H9 (cell line): ENCODE measurements around the gene NTN3. TPM values are rescaled to one million over a fixed set of nuclear protein-coding genes. Genes with fewer than 3 reads are reported as not detected.

Experiments used
- DNase-seq: peaks from one replicate; pipeline ENCODE4 v3.0.0-alpha.2; 2017
- H2AFZ ChIP-seq: one replicate; pipeline ENCODE4 v1.6.1; 2013; ENCODE audit warnings: mild to moderate bottlenecking, low read length, control low read depth, moderate library complexity
- H2AK5ac ChIP-seq: 2 replicates; pipeline ENCODE4 v1.6.1; 2013; ENCODE audit warnings: low read length, control low read depth, mixed read lengths; ENCODE audit not compliant: insufficient read length
- H2BK120ac ChIP-seq: one replicate; pipeline ENCODE4 v1.6.1; 2013; ENCODE audit warnings: low read depth, mild to moderate bottlenecking, low read length, control low read depth, inconsistent platforms; ENCODE audit not compliant: poor library complexity, severe bottlenecking
- H2BK12ac ChIP-seq: 2 replicates; pipeline ENCODE4 v1.6.1; 2013; ENCODE audit warnings: low read length, control low read depth, mixed read lengths, low read depth; ENCODE audit not compliant: insufficient read length
- H2BK15ac ChIP-seq: 2 replicates; pipeline ENCODE4 v1.6.1; 2013; ENCODE audit warnings: low read depth, low read length, control low read depth
- H2BK20ac ChIP-seq: one replicate; pipeline ENCODE4 v1.6.1; 2013; ENCODE audit warnings: low read depth, mild to moderate bottlenecking, low read length, control low read depth, inconsistent platforms; ENCODE audit not compliant: poor library complexity, severe bottlenecking
- H2BK5ac ChIP-seq: 2 replicates; pipeline ENCODE4 v1.6.1; 2013; ENCODE audit warnings: low read length, control low read depth, mixed read lengths; ENCODE audit not compliant: insufficient read length
- H3K14ac ChIP-seq: 2 replicates; pipeline ENCODE4 v1.6.1; 2013; ENCODE audit warnings: low read length, control low read depth; ENCODE audit not compliant: insufficient read depth
- H3K18ac ChIP-seq: 2 replicates; pipeline ENCODE4 v1.6.1; 2013; ENCODE audit warnings: low read depth, mild to moderate bottlenecking, mixed read lengths, low read length, control low read depth; ENCODE audit not compliant: insufficient read length
- H3K23ac ChIP-seq: 2 replicates; pipeline ENCODE4 v1.6.1; 2013; ENCODE audit warnings: low read length, control low read depth, mixed read lengths, low read depth; ENCODE audit not compliant: insufficient read length
- H3K23me2 ChIP-seq: 2 replicates; pipeline ENCODE4 v1.6.1; 2013; ENCODE audit warnings: low read depth, mild to moderate bottlenecking, mixed read lengths, low read length, control low read depth; ENCODE audit not compliant: insufficient read length, poor library complexity, severe bottlenecking
- H3K27ac ChIP-seq: 2 replicates; pipeline ENCODE4 v1.5.1; 2013; ENCODE audit warnings: low read length, control low read depth, mixed read lengths, low read depth; ENCODE audit not compliant: insufficient read length
- H3K27me3 ChIP-seq: 2 replicates; pipeline ENCODE4 v1.6.1; 2013; ENCODE audit warnings: low read length, control low read depth, inconsistent platforms; ENCODE audit not compliant: insufficient read depth
- H3K4ac ChIP-seq: 2 replicates; pipeline ENCODE4 v1.6.1; 2013; ENCODE audit warnings: low read depth, mild to moderate bottlenecking, control low read depth, inconsistent platforms, low read length, moderate library complexity
- H3K4me1 ChIP-seq: 2 replicates; pipeline ENCODE4 v1.6.1; 2013; ENCODE audit warnings: low read length, control low read depth, inconsistent platforms; ENCODE audit not compliant: insufficient read depth
- H3K4me2 ChIP-seq: 2 replicates; pipeline ENCODE4 v1.6.1; 2013; ENCODE audit warnings: low read length, control low read depth, mixed read lengths; ENCODE audit not compliant: insufficient read length, insufficient read depth
- H3K56ac ChIP-seq: 2 replicates; pipeline ENCODE4 v1.6.1; 2013; ENCODE audit warnings: low read depth, mild to moderate bottlenecking, mixed read lengths, low read length, control low read depth; ENCODE audit not compliant: insufficient read length
- H3K79me1 ChIP-seq: 2 replicates; pipeline ENCODE4 v1.6.1; 2013; ENCODE audit warnings: low read depth, mild to moderate bottlenecking, moderate library complexity, low read length, control low read depth, inconsistent platforms; ENCODE audit not compliant: insufficient read depth, poor library complexity, severe bottlenecking
- H3K79me2 ChIP-seq: 2 replicates; pipeline ENCODE4 v1.6.1; 2013; ENCODE audit warnings: low read length, control low read depth, inconsistent platforms; ENCODE audit not compliant: insufficient read depth
- H3K9ac ChIP-seq: 2 replicates; pipeline ENCODE4 v1.6.1; 2013; ENCODE audit warnings: low read length, control low read depth, mixed read lengths; ENCODE audit not compliant: insufficient read length; ENCODE audit errors: extremely low read depth
- H3K9me3 ChIP-seq: one replicate; pipeline ENCODE4 v1.6.1; 2013; ENCODE audit warnings: low read depth, low read length, inconsistent platforms; ENCODE audit not compliant: control insufficient read depth
- H3T11ph ChIP-seq: one replicate; pipeline ENCODE4 v1.6.1; 2013; ENCODE audit warnings: mild to moderate bottlenecking, low read length, control low read depth, inconsistent platforms
- H4K20me1 ChIP-seq: one replicate; pipeline ENCODE4 v1.6.1; 2013; ENCODE audit not compliant: control insufficient read depth, insufficient read length, insufficient read depth
- H4K5ac ChIP-seq: 2 replicates; pipeline ENCODE4 v1.6.1; 2013; ENCODE audit warnings: low read depth, mild to moderate bottlenecking, mixed read lengths, low read length, control low read depth; ENCODE audit not compliant: insufficient read length
- H4K8ac ChIP-seq: replicated peaks from 2 replicates; pipeline ENCODE4 v1.6.1; 2013; ENCODE audit warnings: low read length, control low read depth, mixed read lengths, low read depth; ENCODE audit not compliant: insufficient read length
- H4K91ac ChIP-seq: 2 replicates; pipeline ENCODE4 v1.6.1; 2013; ENCODE audit warnings: low read depth, mild to moderate bottlenecking, moderate library complexity, mixed read lengths, low read length, control low read depth; ENCODE audit not compliant: insufficient read length
- H3K27ac Mint-ChIP-seq, 3 experiments: 2 replicates in 2 of 3; 3 replicates in 1 of 3; pipeline ENCODE4 v1.8.0; 2020 to 2021; ENCODE audit warnings: mixed read lengths in 3 of 3, mild to moderate bottlenecking in 1 of 3, moderate library complexity in 1 of 3
- H3K27me3 Mint-ChIP-seq: 2 replicates; pipeline ENCODE4 v1.8.0; 2021; ENCODE audit warnings: low read depth, mild to moderate bottlenecking, moderate library complexity, mixed read lengths
- H3K36me3 Mint-ChIP-seq, 3 experiments: 2 replicates in 2 of 3; 3 replicates in 1 of 3; pipeline ENCODE4 v1.8.0; 2020 to 2021; ENCODE audit warnings: low read depth in 3 of 3, mixed read lengths in 3 of 3; ENCODE audit not compliant: insufficient read depth in 1 of 3
- H3K4me1 Mint-ChIP-seq, 2 experiments: 2 replicates each; pipeline ENCODE4 v1.8.0; 2020; ENCODE audit warnings: mixed read lengths in 2 of 2
- H3K4me3 Mint-ChIP-seq, 2 experiments: 2 replicates in 1 of 2; 3 replicates in 1 of 2; pipeline ENCODE4 v1.8.0; 2020 to 2021; ENCODE audit warnings: mild to moderate bottlenecking in 2 of 2, mixed read lengths in 2 of 2, moderate library complexity in 1 of 2
- H3K9me3 Mint-ChIP-seq, 2 experiments: 2 replicates in 1 of 2; 3 replicates in 1 of 2; pipeline ENCODE4 v1.8.0; 2020; ENCODE audit warnings: mild to moderate bottlenecking in 2 of 2, mixed read lengths in 2 of 2, moderate library complexity in 1 of 2
- CTCF ChIP-seq: fragments of 200-600 bp; sonication (generic); conservative IDR thresholded peaks from 3 replicates; pipeline ENCODE4 v1.8.0; 2021; ENCODE audit warnings: antibody characterized with exemption, mild to moderate bottlenecking
- WGBS: extraction: QIAGEN DNeasy Blood & Tissue Kit; methylation state at CpG from one replicate; pipeline ENCODE4 v1.1.7; 2013; ENCODE audit warnings: missing lambda C conversion rate, low lambda C conversion rate, mixed read lengths; ENCODE audit not compliant: insufficient read length; ENCODE audit errors: extremely low coverage; 5-methylcytosine and 5-hydroxymethylcytosine counted together
- total RNA-seq: library from RNA; stranded (reverse); gene quantifications from 2 replicates; pipeline ENCODE4 v1.2.1, GENCODE V29; 2021

Gene NTN3
- total RNA-seq, 1 experiment from 2014 or later: 1.3 TPM

GRCh38 chr16:2459647-2460390, 11.3 kb upstream of the NTN3 start, which contains the start of gene TEDC2:
TSS of gene TEDC2 (plus strand) at chr16:2460109. CDS start at chr16:2460145, 36 bp downstream.
- H4K5ac ChIP-seq: no peak within 1 kb of the TSS
- H3K79me1 ChIP-seq: peaks cover 7% of the 10 kb centered on the region
- H3K27me3 ChIP-seq: no peaks in the 10 kb centered on the region
- Mint-ChIP-seq H3K27ac (peak within 1 kb of the TSS; percentile 74 to 89 (median 81); a peak in 5 of 7 replicates), H3K4me3 (peak within 1 kb of the TSS; percentile 73 to 88), H3K4me1 (peaks cover 9 to 20% of the 10 kb centered on the region in 2 experiments), H3K9me3 (no peaks in the 10 kb centered on the region), H3K27me3 (no peaks in the 10 kb centered on the region), H3K36me3 (peaks cover 18 to 57% (median 49%) of the 10 kb centered on the region in 3 experiments; a peak in 6 of 7 replicates)
- no peak within 1 kb of the TSS for H2BK120ac ChIP-seq
- peak within 1 kb of the TSS; percentile 32 for H3K9ac ChIP-seq
- no peak within 1 kb of the TSS for H2AFZ ChIP-seq
- no peak within 1 kb of the TSS for H2BK5ac ChIP-seq
- no peak within 1 kb of the TSS for H4K8ac ChIP-seq
- peak within 1 kb of the TSS; percentile 87 for H3K4me2 ChIP-seq
- H2BK12ac ChIP-seq: no peak within 1 kb of the TSS
- TF ChIP-seq CTCF: no peak
- 0 out of 2 replicates have a peak within 1 kb of the TSS, but pooled peaks have one; percentile 68 for H3K14ac ChIP-seq
- H3K9me3 ChIP-seq: no peaks in the 10 kb centered on the region
- H3K27ac ChIP-seq: no peak within 1 kb of the TSS
- no peak within 1 kb of the TSS for H3K18ac ChIP-seq
- no peak within 1 kb of the TSS for H3K4ac ChIP-seq
- H3K23me2 ChIP-seq: peaks cover 11% of the 10 kb centered on the region
- H2AK5ac ChIP-seq: no peak within 1 kb of the TSS
- no peak within 1 kb of the TSS for H3T11ph ChIP-seq
- no peak within 1 kb of the TSS for H2BK15ac ChIP-seq
- peaks cover 2% of the 10 kb centered on the region; the same call in 1 of the 2 replicates for H3K4me1 ChIP-seq
- no peak within 1 kb of the TSS for H3K56ac ChIP-seq
- no peaks in the 10 kb centered on the region for H4K20me1 ChIP-seq
- H4K91ac ChIP-seq: no peak within 1 kb of the TSS
- DNase-seq: peak; percentile 98
- H3K79me2 ChIP-seq: 0 out of 2 replicates have a peak, but pooled peaks cover 2% of the 10 kb centered on the region
- no peak within 1 kb of the TSS for H2BK20ac ChIP-seq
- H3K23ac ChIP-seq: no peak within 1 kb of the TSS
- no CpG with 5 or more reads among the region's 66 CpGs for WGBS
